HFFc6 (cell line): Measurements from ENCODE around the gene CKS2. TPM values are rescaled to one million over a fixed set of nuclear protein-coding genes. Genes with fewer than 3 reads are reported as not detected.

Experiments
- DNase-seq: peaks from one replicate; pipeline ENCODE4 v3.0.0-alpha.2; 2018
- H3K27ac Mint-ChIP-seq: 2 replicates; pipeline ENCODE4 v1.8.0; 2020; ENCODE audit warnings: mild to moderate bottlenecking, mixed read lengths
- H3K27me3 Mint-ChIP-seq: 2 replicates; pipeline ENCODE4 v1.8.0; 2021; ENCODE audit warnings: mild to moderate bottlenecking, moderate library complexity, mixed read lengths; ENCODE audit not compliant: insufficient read depth
- H3K36me3 Mint-ChIP-seq: 2 replicates; pipeline ENCODE4 v1.8.0; 2021; ENCODE audit warnings: low read depth, mixed read lengths
- H3K4me1 Mint-ChIP-seq: 2 replicates; pipeline ENCODE4 v1.8.0; 2020; ENCODE audit warnings: low read depth, mixed read lengths
- H3K4me3 Mint-ChIP-seq: 2 replicates; pipeline ENCODE4 v1.8.0; 2020; ENCODE audit warnings: mild to moderate bottlenecking, moderate library complexity, mixed read lengths
- H3K9me3 Mint-ChIP-seq: 2 replicates; pipeline ENCODE4 v1.8.0; 2020; ENCODE audit warnings: mild to moderate bottlenecking, mixed read lengths
- CTCF ChIP-seq: fragments of 200-600 bp; sonication (generic); IDR thresholded peaks from 2 replicates; pipeline ENCODE4 v1.5.0; 2021; ENCODE audit warnings: antibody characterized with exemption, mild to moderate bottlenecking
- microRNA-seq: library from miRNA; unstranded; fragments of <30 nt; microRNA quantifications from one replicate; pipeline ENCODE4, GENCODE V29; 2019
- total RNA-seq, 6 experiments: library from RNA; stranded (reverse); fragmentation: NEBNext Ultra II Directional; extraction: Animal tissue kit (Norgen Biotek cat#: 25700); gene quantifications; 2 replicates in 1 of 6; 3 replicates in 5 of 6; pipeline ENCODE4 v1.2.3, GENCODE V29; 2021

Gene CKS2
- total RNA-seq, 6 experiments from 2014 or later = 65.7 to 135 (median 123) TPM

DNA sequence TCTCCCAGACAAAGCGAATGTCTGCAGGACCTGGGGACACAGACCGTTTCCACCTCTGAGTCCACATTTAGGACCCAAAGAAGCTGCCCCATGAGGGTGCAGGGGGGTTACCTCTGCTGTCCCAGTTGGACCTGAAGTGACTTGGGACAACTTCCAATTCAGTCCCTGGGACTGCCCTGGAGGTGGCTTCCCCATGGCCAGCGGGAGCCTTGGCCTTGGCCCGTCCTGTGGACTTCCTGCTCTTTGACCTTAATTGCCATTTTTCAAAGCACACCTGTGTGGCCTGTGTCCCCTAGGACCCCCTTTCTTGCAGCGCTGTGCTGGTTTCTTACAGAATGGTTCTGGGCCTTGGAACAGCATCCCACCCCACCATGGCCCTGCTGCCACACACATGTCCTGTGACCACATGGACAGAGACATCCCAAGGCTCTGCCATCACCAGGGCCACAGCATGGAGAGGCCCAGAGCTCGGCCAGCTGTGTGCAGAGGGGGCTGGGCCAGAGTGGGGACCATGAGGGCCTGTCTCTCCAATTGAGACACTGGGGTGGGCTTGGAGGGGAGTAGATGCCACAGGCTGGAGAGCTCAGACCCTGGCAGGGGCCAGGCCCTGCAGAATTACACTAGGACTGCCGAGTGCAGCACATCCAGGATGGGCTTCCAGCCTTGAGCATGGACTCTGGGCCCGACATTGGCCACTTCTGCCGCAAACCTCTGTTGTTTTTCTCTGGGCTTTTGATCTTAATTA is 53.1 kb downstream of the CKS2 start:
- Mint-ChIP-seq H3K4me1 (peaks cover 6% of the 10 kb centered on the region; the same call in 1 of the 2 replicates), H3K27me3 (no peaks in the 10 kb centered on the region; the same call in 1 of the 2 replicates), H3K4me3 (no peak overlapping the region), H3K9me3 (no peaks in the 10 kb centered on the region), H3K36me3 (peaks cover 13% of the 10 kb centered on the region), H3K27ac (no peak overlapping the region)
- no peak for TF ChIP-seq CTCF
- no peak for DNase-seq

- no peak overlapping the region for H3K27ac Mint-ChIP-seq
- no peak for DNase-seq
Observed at GRCh38 chr9:89364666-89365531, 53.9 kb downstream of the CKS2 start.

GRCh38 chr9:89365532-89365912 is 54.5 kb downstream of the CKS2 start:
- no peak overlapping the region for H3K27ac Mint-ChIP-seq
- H3K36me3 Mint-ChIP-seq = peaks cover 12% of the 10 kb centered on the region
- no peak overlapping the region for H3K4me3 Mint-ChIP-seq
- H3K9me3 Mint-ChIP-seq = no peaks in the 10 kb centered on the region
- no peaks in the 10 kb centered on the region; the same call in 1 of the 2 replicates for H3K27me3 Mint-ChIP-seq
- TF ChIP-seq CTCF = no peak
- DNase-seq = no peak
- no peaks in the 10 kb centered on the region for H3K4me1 Mint-ChIP-seq

More at GRCh38 chr9:89364666-89365531, 53.9 kb downstream of the CKS2 start:
- TF ChIP-seq CTCF = no peak
- Mint-ChIP-seq H3K9me3 (no peaks in the 10 kb centered on the region), H3K36me3 (peaks cover 13% of the 10 kb centered on the region), H3K4me1 (peaks cover 1% of the 10 kb centered on the region; the same call in 1 of the 2 replicates), H3K4me3 (no peak overlapping the region), H3K27me3 (no peaks in the 10 kb centered on the region; the same call in 1 of the 2 replicates)

Small RNA genes lying within 50 kb of the gene (microRNA-seq; reads per million reads assigned to microRNA genes)
- gene MIR3153 = not detected

Other genes starting within 250 kb of the CKS2 start
- gene SHC3, start 132.4 kb upstream of the CKS2 start, total RNA-seq = 1 to 10 TPM in 2 of 6 experiments, under 1 TPM in 4; 0.28 to 1.9 (median 0.42) TPM
- 10 to 100 TPM; 13.8 to 20.3 (median 17.3) TPM for gene SECISBP2, start 7.3 kb downstream of the CKS2 start, total RNA-seq
- gene SEMA4D, start 186.9 kb downstream of the CKS2 start, total RNA-seq = not detected